ENCODE results near the gene USP24. TPM values are rescaled to one million over a fixed set of nuclear protein-coding genes. Genes with fewer than 3 reads are reported as not detected.

USP24 gene
- total RNA-seq, 1 experiment from 2014 or later: 45.7 TPM

DNA sequence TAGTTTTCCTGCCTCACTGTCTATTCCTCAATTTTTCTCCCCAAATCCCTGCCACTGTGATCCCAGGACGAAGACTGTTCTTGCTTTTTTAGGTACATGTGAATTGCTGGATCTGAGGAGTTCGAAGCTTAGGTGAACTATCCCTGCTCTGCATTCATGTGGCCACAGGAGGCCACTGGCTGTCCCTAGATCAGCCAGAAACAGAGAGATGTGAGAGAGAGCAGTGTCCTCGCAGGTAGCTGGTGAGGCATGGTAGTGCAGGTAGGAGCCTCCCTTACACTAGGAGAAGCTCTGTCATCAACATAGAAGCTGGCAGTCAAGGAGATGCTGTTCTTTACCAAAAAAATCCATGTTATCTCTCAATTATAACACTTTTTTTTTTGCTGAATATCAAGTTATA is 71.5 kb downstream of the USP24 start:
- H3K27me3 Mint-ChIP-seq (ENCODE audit: insufficient read depth, unreplicated experiment): no peaks in the 10 kb centered on the region
- H3K4me3 Mint-ChIP-seq (ENCODE audit: unreplicated experiment): no peak overlapping the region
- H3K27ac Mint-ChIP-seq (ENCODE audit: low read depth, unreplicated experiment): no peak overlapping the region
- no peak for DNase-seq (ENCODE audit: unreplicated experiment)
- CTCF ChIA-PET: interaction anchor here (0.6 to 10.0 kb wide), 13 partner anchors 9 to 1441 kb away, joined by 3 to 194 read pairs (median 5); no protein-coding TSS in a partner anchor
- TF ChIP-seq, protein P1, sequence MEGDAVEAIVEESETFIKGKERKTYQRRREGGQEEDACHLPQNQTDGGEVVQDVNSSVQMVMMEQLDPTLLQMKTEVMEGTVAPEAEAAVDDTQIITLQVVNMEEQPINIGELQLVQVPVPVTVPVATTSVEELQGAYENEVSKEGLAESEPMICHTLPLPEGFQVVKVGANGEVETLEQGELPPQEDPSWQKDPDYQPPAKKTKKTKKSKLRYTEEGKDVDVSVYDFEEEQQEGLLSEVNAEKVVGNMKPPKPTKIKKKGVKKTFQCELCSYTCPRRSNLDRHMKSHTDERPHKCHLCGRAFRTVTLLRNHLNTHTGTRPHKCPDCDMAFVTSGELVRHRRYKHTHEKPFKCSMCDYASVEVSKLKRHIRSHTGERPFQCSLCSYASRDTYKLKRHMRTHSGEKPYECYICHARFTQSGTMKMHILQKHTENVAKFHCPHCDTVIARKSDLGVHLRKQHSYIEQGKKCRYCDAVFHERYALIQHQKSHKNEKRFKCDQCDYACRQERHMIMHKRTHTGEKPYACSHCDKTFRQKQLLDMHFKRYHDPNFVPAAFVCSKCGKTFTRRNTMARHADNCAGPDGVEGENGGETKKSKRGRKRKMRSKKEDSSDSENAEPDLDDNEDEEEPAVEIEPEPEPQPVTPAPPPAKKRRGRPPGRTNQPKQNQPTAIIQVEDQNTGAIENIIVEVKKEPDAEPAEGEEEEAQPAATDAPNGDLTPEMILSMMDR (IDR thresholded peaks at IDR 0.05; ENCODE audit: unreplicated experiment): no peak
- intact Hi-C loops (cut with micrococcal nuclease): loop anchor here (5.0 kb wide), 1 partner anchor 1564 kb away; no protein-coding TSS in a partner anchor
- BruUV-seq (replicated peaks): no TSS peak
- peaks cover 5% of the 10 kb centered on the region for H3K4me1 Mint-ChIP-seq (ENCODE audit: insufficient read depth, unreplicated experiment)
- no peaks in the 10 kb centered on the region for H3K9me3 Mint-ChIP-seq (ENCODE audit: unreplicated experiment)
- H3K36me3 Mint-ChIP-seq (ENCODE audit: insufficient read depth, unreplicated experiment): peaks cover 55% of the 10 kb centered on the region
- POLR2A ChIA-PET: interaction anchor here (0.7 to 1.9 kb wide), 4 partner anchors 28 to 1409 kb away, joined by 3 to 5 read pairs (median 3); no protein-coding TSS in a partner anchor

DNA sequence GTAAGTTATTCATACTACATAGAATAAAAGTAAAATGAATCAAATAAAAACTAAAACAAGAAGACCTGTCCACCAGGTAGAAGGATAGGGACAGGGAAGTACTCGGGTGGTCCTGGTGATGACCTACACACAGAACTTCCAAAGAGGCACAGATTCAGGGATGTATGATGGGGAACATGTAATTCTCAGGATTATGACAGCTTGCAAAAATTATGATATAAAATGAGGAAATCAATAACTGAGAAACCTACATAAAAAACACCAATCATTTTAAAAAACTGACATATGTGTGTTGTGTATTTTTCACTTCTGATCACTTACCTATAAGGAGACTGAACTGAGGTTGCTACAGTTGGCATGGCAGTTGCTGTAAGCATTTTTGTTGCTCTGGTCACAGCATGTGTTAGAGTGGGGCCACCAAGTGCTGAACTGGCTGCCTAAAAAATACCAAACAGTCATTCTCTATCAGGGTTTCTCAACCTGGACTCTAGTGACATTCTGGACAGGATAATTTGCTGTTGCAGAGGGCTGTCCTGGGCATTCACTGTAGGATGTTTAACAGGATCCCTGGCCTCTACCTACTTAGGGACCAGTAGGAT is 73.8 kb downstream of the USP24 start:
- no peaks in the 10 kb centered on the region for H3K27me3 Mint-ChIP-seq (ENCODE audit: insufficient read depth, unreplicated experiment)
- ChIA-PET CTCF (interaction anchor here (0.5 to 10.0 kb wide), 14 partner anchors 13 to 1444 kb away, joined by 3 to 194 read pairs (median 4); no protein-coding TSS in a partner anchor), POLR2A (interaction anchor here (0.6 kb wide), 1 partner anchor 152 kb away, joined by 3 read pairs; no protein-coding TSS in a partner anchor)
- intact Hi-C loops (cut with micrococcal nuclease): loop anchor here (2.0 to 5.0 kb wide), 2 partner anchors 197 to 1566 kb away; no protein-coding TSS in a partner anchor
- H3K36me3 Mint-ChIP-seq (ENCODE audit: insufficient read depth, unreplicated experiment): peaks cover 48% of the 10 kb centered on the region
- peaks cover 5% of the 10 kb centered on the region for H3K4me1 Mint-ChIP-seq (ENCODE audit: insufficient read depth, unreplicated experiment)
- BruUV-seq (replicated peaks): no TSS peak
- TF ChIP-seq, protein P1 (IDR thresholded peaks at IDR 0.05; ENCODE audit: unreplicated experiment): no peak
- no peak overlapping the region for H3K27ac Mint-ChIP-seq (ENCODE audit: low read depth, unreplicated experiment)
- no peak for DNase-seq (ENCODE audit: unreplicated experiment)
- no peaks in the 10 kb centered on the region for H3K9me3 Mint-ChIP-seq (ENCODE audit: unreplicated experiment)
- H3K4me3 Mint-ChIP-seq (ENCODE audit: unreplicated experiment): no peak overlapping the region

- Mint-ChIP-seq H3K27me3 (ENCODE audit: insufficient read depth, unreplicated experiment) (no peaks in the 10 kb centered on the region), H3K4me1 (ENCODE audit: insufficient read depth, unreplicated experiment) (peaks cover 5% of the 10 kb centered on the region), H3K4me3 (ENCODE audit: unreplicated experiment) (no peak overlapping the region), H3K27ac (ENCODE audit: low read depth, unreplicated experiment) (peak overlapping the region; percentile 46), H3K36me3 (ENCODE audit: insufficient read depth, unreplicated experiment) (peaks cover 40% of the 10 kb centered on the region), H3K9me3 (ENCODE audit: unreplicated experiment) (no peaks in the 10 kb centered on the region)
- TF ChIP-seq, protein P1 (IDR thresholded peaks at IDR 0.05; ENCODE audit: unreplicated experiment): peak; percentile 66
- no TSS peak for BruUV-seq (replicated peaks)
- DNase-seq (ENCODE audit: unreplicated experiment): peak; percentile 86
- POLR2A ChIA-PET: interaction anchor here (0.7 to 1.1 kb wide), 2 partner anchors 16 to 73 kb away, joined by 3 read pairs; no protein-coding TSS in a partner anchor
- intact Hi-C loops (cut with micrococcal nuclease): loop anchor here (1.0 to 5.0 kb wide), 4 partner anchors 137 to 1567 kb away; no protein-coding TSS in a partner anchor
- CTCF ChIA-PET: interaction anchor here (0.6 to 10.0 kb wide), 15 partner anchors 8 to 1680 kb away, joined by 3 to 194 read pairs (median 4); no protein-coding TSS in a partner anchor
Measured at GRCh38 chr1:55140546-55140983, 74.6 kb downstream of the USP24 start.

GRCh38 chr1:55140137-55140536 is 75.0 kb downstream of the USP24 start:
- Mint-ChIP-seq H3K27me3 (ENCODE audit: insufficient read depth, unreplicated experiment) (no peaks in the 10 kb centered on the region), H3K4me1 (ENCODE audit: insufficient read depth, unreplicated experiment) (peaks cover 5% of the 10 kb centered on the region), H3K9me3 (ENCODE audit: unreplicated experiment) (no peaks in the 10 kb centered on the region), H3K27ac (ENCODE audit: low read depth, unreplicated experiment) (peak overlapping the region; percentile 46), H3K36me3 (ENCODE audit: insufficient read depth, unreplicated experiment) (peaks cover 35% of the 10 kb centered on the region), H3K4me3 (ENCODE audit: unreplicated experiment) (no peak overlapping the region)
- BruUV-seq (replicated peaks): no TSS peak
- TF ChIP-seq, protein P1 (IDR thresholded peaks at IDR 0.05; ENCODE audit: unreplicated experiment): no peak
- CTCF ChIA-PET: interaction anchor here (0.6 to 10.0 kb wide), 22 partner anchors 8 to 1681 kb away, joined by 3 to 194 read pairs (median 4); no protein-coding TSS in a partner anchor
- POLR2A ChIA-PET: interaction anchor here (0.7 to 1.3 kb wide), 4 partner anchors 9 to 103 kb away, joined by 3 to 5 read pairs (median 3); no protein-coding TSS in a partner anchor
- intact Hi-C loops (cut with micrococcal nuclease): loop anchor here (1.0 to 5.0 kb wide), 4 partner anchors 137 to 1567 kb away; no protein-coding TSS in a partner anchor
- DNase-seq (ENCODE audit: unreplicated experiment): no peak
